Transverse colon (tissue), 4 donors: Measurements from ENCODE around the gene ZNF414. TPM values are rescaled to one million over a fixed set of nuclear protein-coding genes. Genes with fewer than 3 reads are reported as not detected.

ENCODE experiments used
- DNase-seq: peaks from one replicate; pipeline ENCODE4 v3.0.0-alpha.2; 2019
- H3K27ac ChIP-seq, 4 donors: fragments of 200-600 bp; sonication (generic); 2 replicates each; pipeline ENCODE4 v1.5.1; 2016 to 2018; ENCODE audit warnings: inconsistent platforms in 4 of 4
- H3K27me3 ChIP-seq: fragments of 200-600 bp; sonication (generic); 2 replicates; pipeline ENCODE4 v1.5.1; 2017; ENCODE audit warnings: inconsistent platforms
- H3K36me3 ChIP-seq, 4 donors: fragments of 200-600 bp; sonication (generic); 2 replicates each; pipeline ENCODE4 v1.5.1; 2017 to 2019; ENCODE audit warnings: inconsistent platforms in 4 of 4
- H3K4me1 ChIP-seq, 4 donors: fragments of 200-600 bp; sonication (generic); 2 replicates each; pipeline ENCODE4 v1.5.1; 2017 to 2020; ENCODE audit warnings: inconsistent platforms in 4 of 4
- H3K4me3 ChIP-seq, 4 donors: fragments of 200-600 bp; sonication (generic); 1 replicate in 1 of 4; 2 replicates in 3 of 4; pipeline versions ENCODE4 v1.5.1 to v1.6.1; 2017 to 2019; ENCODE audit warnings: inconsistent platforms in 4 of 4
- H3K9me3 ChIP-seq, 2 donors: fragments of 200-600 bp; sonication (generic); 2 replicates each; pipeline ENCODE4 v1.5.1; 2017 to 2019; ENCODE audit warnings: inconsistent platforms in 2 of 2
- EP300 ChIP-seq: sonication (generic); formaldehyde crosslinking; IDR thresholded peaks from one replicate; pipeline ENCODE4 v1.6.1; 2017; ENCODE audit warnings: antibody characterized with exemption, low read depth
- POLR2A ChIP-seq: fragments of 450-650 bp; IDR thresholded peaks from one replicate; pipeline ENCODE4 v1.6.1; 2016; ENCODE audit warnings: antibody characterized with exemption, mild to moderate bottlenecking, moderate library complexity
- POLR2AphosphoS5 ChIP-seq, 3 donors: sonication (generic); formaldehyde crosslinking; IDR thresholded peaks; one replicate each; pipeline ENCODE4 v1.6.1; 2016; ENCODE audit warnings: antibody characterized with exemption in 3 of 3
- WGBS, 2 donors: methylation state at CpG; one replicate each; pipeline ENCODE4 v1.1.5; 2018; ENCODE audit warnings: low coverage in 1 of 2; 5-methylcytosine and 5-hydroxymethylcytosine counted together
- in situ Hi-C, 4 donors: fragments of 200-750 bp; cut with MboI; loops; one replicate each; pipeline versions ENCODE4 v1.15.0 to v1.15.1; 2017; ENCODE audit warnings: low sequenced_read_pairs in 3 of 4, low pct_ligation_motif_present in 1 of 4, low pct_unique_long_range_greater_than_20kb in 1 of 4
- intact Hi-C: fragments of 100-400 bp; cut with DNase I; formaldehyde crosslinking; loops from one replicate; pipeline ENCODE4 v1.15.1; 2023; ENCODE audit warnings: low total_unique reads
- total RNA-seq, 4 donors: library from RNA; depleted of rRNA; stranded (reverse); fragments of >200 nt; gene quantifications; one replicate each; pipeline ENCODE4 v1.1.0, GENCODE V29; 2016
- TF ChIP-seq, protein P1 (sequence below), 5 experiments: fragments of 200-600 bp in 3 of 5; fragments of 450-650 bp in 2 of 5; sonication (generic) in 3 of 5; IDR thresholded peaks; 1 replicate in 2 of 5; 2 replicates in 3 of 5; pipeline ENCODE4 v1.5.1; 2016 to 2017; ENCODE audit warnings: antibody characterized with exemption in 5 of 5, inconsistent platforms in 3 of 5, mild to moderate bottlenecking in 2 of 5, moderate library complexity in 1 of 5

Gene ZNF414
- total RNA-seq, 4 donors from 2014 or later = 7.8 to 13.8 (median 11.0) TPM

DNA sequence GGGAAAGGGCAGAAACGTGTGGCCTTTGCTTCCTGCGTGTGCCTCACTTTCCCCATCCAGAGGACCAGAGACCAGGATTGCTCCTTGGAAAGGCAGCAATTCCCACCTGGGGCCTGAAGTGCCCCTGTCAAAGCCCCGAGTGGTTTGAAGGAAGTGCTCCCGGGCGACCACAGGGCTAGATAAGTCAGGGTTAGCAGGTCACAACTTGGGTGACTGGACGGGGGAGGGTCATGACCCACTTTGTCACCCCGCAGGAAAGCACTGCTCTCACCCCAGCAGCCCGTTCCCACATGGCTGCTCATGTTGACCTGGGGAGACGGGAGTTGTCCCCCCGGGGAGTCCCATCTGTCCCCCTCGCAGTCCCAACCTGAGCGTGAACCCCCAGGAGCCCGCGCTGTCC is 12.0 kb downstream of the ZNF414 start:
- Histone ChIP-seq H3K36me3 (no peaks in the 10 kb centered on the region), H3K27ac (no peak overlapping the region), H3K4me3 (no peak overlapping the region), H3K27me3 (no peaks in the 10 kb centered on the region), H3K9me3 (no peaks in the 10 kb centered on the region), H3K4me1 (peaks cover 5 to 13% (median 12%) of the 10 kb centered on the region in 4 donors)
- WGBS, 2 donors = 70 to 82% methylated on average over 2 to 13 of the region's 14 CpGs
- DNase-seq = no peak
- intact Hi-C loops = loop anchor here (10.0 kb wide), 1 partner anchor 147 kb away; no protein-coding TSS in a partner anchor
- no peak for TF ChIP-seq POLR2A
- TF ChIP-seq, protein P1, sequence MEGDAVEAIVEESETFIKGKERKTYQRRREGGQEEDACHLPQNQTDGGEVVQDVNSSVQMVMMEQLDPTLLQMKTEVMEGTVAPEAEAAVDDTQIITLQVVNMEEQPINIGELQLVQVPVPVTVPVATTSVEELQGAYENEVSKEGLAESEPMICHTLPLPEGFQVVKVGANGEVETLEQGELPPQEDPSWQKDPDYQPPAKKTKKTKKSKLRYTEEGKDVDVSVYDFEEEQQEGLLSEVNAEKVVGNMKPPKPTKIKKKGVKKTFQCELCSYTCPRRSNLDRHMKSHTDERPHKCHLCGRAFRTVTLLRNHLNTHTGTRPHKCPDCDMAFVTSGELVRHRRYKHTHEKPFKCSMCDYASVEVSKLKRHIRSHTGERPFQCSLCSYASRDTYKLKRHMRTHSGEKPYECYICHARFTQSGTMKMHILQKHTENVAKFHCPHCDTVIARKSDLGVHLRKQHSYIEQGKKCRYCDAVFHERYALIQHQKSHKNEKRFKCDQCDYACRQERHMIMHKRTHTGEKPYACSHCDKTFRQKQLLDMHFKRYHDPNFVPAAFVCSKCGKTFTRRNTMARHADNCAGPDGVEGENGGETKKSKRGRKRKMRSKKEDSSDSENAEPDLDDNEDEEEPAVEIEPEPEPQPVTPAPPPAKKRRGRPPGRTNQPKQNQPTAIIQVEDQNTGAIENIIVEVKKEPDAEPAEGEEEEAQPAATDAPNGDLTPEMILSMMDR (IDR thresholded peaks at IDR 0.05) = no peak
- TF ChIP-seq EP300 = no peak
- no peak for TF ChIP-seq POLR2AphosphoS5 (IDR thresholded peaks at IDR 0.05)
- in situ Hi-C loops = loop anchor here (10.0 to 25.0 kb wide), 3 partner anchors 87 to 147 kb away; partner anchors contain the start of gene MARCHF2 (in 2 of the 4)

DNA sequence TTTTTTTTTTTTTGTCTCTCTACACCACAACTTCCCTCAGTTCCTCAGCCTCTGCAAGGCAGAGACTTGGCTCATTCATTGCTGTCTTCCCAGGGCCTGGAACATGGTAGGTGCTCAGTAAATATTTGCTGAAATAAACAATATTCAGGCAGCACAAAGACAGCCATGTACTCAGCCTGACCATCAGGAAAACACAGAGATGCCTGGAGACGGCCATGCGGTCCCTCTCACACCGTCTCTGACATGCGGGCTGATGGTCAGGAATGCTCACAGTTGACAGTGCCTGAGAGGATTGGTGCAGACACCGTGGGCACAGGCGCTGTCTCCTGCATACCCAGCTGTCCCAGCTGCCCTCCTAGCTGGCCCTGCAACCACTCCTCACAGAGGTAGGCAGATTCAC is 12.5 kb downstream of the ZNF414 start:
- no peak for DNase-seq
- intact Hi-C loops = loop anchor here (10.0 kb wide), 1 partner anchor 147 kb away; no protein-coding TSS in a partner anchor
- WGBS, 2 donors = 40 to 71% methylated on average over 1 to 6 of the region's 6 CpGs
- H3K36me3 ChIP-seq = no peaks in the 10 kb centered on the region
- no peak for TF ChIP-seq EP300
- TF ChIP-seq POLR2AphosphoS5 (IDR thresholded peaks at IDR 0.05) = no peak
- TF ChIP-seq, protein P1 (IDR thresholded peaks at IDR 0.05) = no peak
- TF ChIP-seq POLR2A = no peak
- in situ Hi-C loops = loop anchor here (10.0 to 25.0 kb wide), 3 partner anchors 87 to 147 kb away; partner anchors contain the start of gene MARCHF2 (in 2 of the 4)
- no peaks in the 10 kb centered on the region for H3K27me3 ChIP-seq
- H3K9me3 ChIP-seq = no peaks in the 10 kb centered on the region
- no peak overlapping the region for H3K4me3 ChIP-seq
- H3K4me1 ChIP-seq = peaks cover 3 to 10% (median 9%) of the 10 kb centered on the region in 4 donors
- H3K27ac ChIP-seq = no peak overlapping the region

DNA sequence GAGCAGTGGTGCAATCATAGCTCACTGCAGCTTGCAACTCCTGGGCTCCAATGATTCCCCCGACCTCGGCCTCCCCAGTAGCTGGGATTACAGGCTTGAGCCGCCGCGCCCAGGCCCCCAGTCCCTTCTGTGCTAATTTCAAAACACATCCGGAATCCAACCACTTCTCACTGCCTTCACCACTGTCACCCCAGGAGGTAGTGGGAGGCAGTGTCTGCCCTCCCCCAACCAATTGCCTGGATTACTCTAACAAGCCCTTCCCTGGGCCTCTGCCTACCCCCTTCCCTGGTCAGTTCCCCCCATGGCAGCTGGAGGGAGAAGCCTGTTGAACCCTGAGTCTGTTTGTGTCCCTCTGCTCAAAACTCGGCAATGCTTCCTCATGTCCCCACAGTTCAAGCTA is 13.8 kb downstream of the ZNF414 start:
- no peak for DNase-seq
- in situ Hi-C loops (loop anchor here (10.0 to 25.0 kb wide), 3 partner anchors 85 to 145 kb away; partner anchors contain the start of gene MARCHF2 (in 2 of the 4)), intact Hi-C loops (loop anchor here (10.0 kb wide), 1 partner anchor 145 kb away; no protein-coding TSS in a partner anchor)
- no peaks in the 10 kb centered on the region for H3K27me3 ChIP-seq
- H3K4me1 ChIP-seq = no peaks in the 10 kb centered on the region
- 52 to 100% methylated on average over 4 to 7 of the region's 7 CpGs for WGBS, 2 donors
- H3K4me3 ChIP-seq = no peak overlapping the region
- no peak overlapping the region for H3K27ac ChIP-seq
- H3K9me3 ChIP-seq = no peaks in the 10 kb centered on the region
- no peaks in the 10 kb centered on the region for H3K36me3 ChIP-seq
- TF ChIP-seq POLR2A (no peak), POLR2AphosphoS5 (IDR thresholded peaks at IDR 0.05) (no peak), EP300 (no peak)
- TF ChIP-seq, protein P1 (IDR thresholded peaks at IDR 0.05) = no peak

DNA sequence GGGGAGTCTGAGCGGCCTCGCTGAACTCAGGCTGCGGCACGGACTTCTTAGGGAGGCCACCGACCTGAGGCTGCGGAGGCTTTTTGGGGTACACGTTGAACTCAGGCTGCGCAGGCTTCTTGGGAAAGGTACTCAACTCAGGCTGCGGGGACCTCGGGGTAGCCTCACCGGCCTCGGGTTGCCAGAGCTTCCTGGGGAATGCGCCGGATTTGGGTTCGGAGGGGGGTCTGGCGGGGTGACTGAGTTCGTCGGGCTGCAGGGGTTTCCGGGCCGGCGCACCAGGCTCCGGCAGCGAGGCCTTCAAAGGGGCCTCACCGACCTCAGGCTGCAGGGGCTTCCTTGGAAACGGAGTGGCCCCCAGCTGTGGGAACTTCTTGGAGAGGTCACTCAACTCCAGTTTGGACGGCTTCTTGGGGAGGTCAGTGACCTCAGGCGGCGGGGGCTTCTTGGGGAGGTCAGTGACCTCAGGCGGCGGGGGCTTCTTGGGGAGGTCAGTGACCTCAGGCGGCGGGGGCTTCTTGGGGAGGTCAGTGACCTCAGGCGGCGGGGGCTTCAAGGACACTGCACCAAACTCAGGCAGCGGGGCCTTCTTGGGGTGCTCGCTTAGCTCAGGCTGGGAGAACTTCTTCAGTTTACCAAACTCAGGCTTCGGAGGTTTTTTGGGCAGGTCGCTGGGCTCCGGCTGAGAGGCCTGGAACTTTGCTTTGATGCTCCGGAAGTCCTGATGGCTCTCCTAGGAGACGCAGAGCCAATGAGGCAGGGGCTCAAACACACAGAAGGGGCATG is 14.7 kb downstream of the ZNF414 start:
- DNase-seq = no peak
- Histone ChIP-seq H3K4me1 (no peaks in the 10 kb centered on the region), H3K36me3 (no peaks in the 10 kb centered on the region), H3K4me3 (no peak overlapping the region), H3K27me3 (no peaks in the 10 kb centered on the region), H3K9me3 (no peaks in the 10 kb centered on the region), H3K27ac (no peak overlapping the region)
- in situ Hi-C loops (no loop called here), intact Hi-C loops (no loop called here)
- TF ChIP-seq POLR2A (no peak), EP300 (no peak), POLR2AphosphoS5 (IDR thresholded peaks at IDR 0.05) (no peak)
- TF ChIP-seq, protein P1 (IDR thresholded peaks at IDR 0.05) = no peak
- WGBS, 2 donors = 85% methylated on average over 38 of the region's 41 CpGs; no CpG with 5 or more reads in 1 of the 2 donors
